Skin of body (tissue), 2 donors: ENCODE measurements around the gene BRD4. TPM values are rescaled to one million over a fixed set of nuclear protein-coding genes. Genes with fewer than 3 reads are reported as not detected.

Experiments
- DNase-seq: peaks from one replicate; lab custom pipeline; 2025; lab: John Stamatoyannopoulos, UW
- total RNA-seq: library from RNA; depleted of rRNA; stranded (reverse); fragments of >200 nt; gene quantifications from one replicate; pipeline ENCODE4 v1.2.3, GENCODE V29; 2014

Gene BRD4
- total RNA-seq, 1 donor from 2014 or later, result 23.1 TPM

GRCh38 chr19:15227261-15227660 lies 105.1 kb downstream of the BRD4 start:
- no peak for DNase-seq

GRCh38 chr19:15225760-15226159 lies 106.6 kb downstream of the BRD4 start:
- no peak for DNase-seq

- no peak for DNase-seq
Measured at GRCh38 chr19:15223649-15224361, 108.5 kb downstream of the BRD4 start.

GRCh38 chr19:15222738-15223648 lies 109.3 kb downstream of the BRD4 start:
- DNase-seq, result peak; percentile 95

GRCh38 chr19:15220833-15221232 lies 111.5 kb downstream of the BRD4 start:
- DNase-seq, result peak; percentile 36

GRCh38 chr19:15218501-15218900 lies 113.8 kb downstream of the BRD4 start:
- DNase-seq, result no peak

- DNase-seq, result no peak
Measured at GRCh38 chr19:15216363-15216762, 116.0 kb downstream of the BRD4 start.

GRCh38 chr19:15213715-15214381 lies 118.5 kb downstream of the BRD4 start:
- no peak for DNase-seq

- DNase-seq, result no peak
Measured at GRCh38 chr19:15212711-15213110, 119.6 kb downstream of the BRD4 start.

GRCh38 chr19:15210323-15210781 lies 122.0 kb downstream of the BRD4 start:
- DNase-seq, result no peak

GRCh38 chr19:15201374-15202023 lies 130.8 kb downstream of the BRD4 start:
- DNase-seq, result no peak

GRCh38 chr19:15200553-15201364 lies 131.6 kb downstream of the BRD4 start, which contains the start of gene NOTCH3:
Gene NOTCH3 (minus strand): TSS chr19:15200995. CDS start chr19:15200905, 90 bp downstream.
- no peak for DNase-seq

GRCh38 chr19:15199661-15200552 lies 132.4 kb downstream of the BRD4 start:
- peak; percentile 35 for DNase-seq

- DNase-seq, result no peak
Measured at GRCh38 chr19:15198951-15199660, 133.2 kb downstream of the BRD4 start.

GRCh38 chr19:15197942-15198341 lies 134.4 kb downstream of the BRD4 start:
- no peak for DNase-seq

- DNase-seq, result peak; percentile 37
Measured at GRCh38 chr19:15197275-15197941, 134.9 kb downstream of the BRD4 start.

GRCh38 chr19:15196360-15197005 lies 135.9 kb downstream of the BRD4 start:
- no peak for DNase-seq
